HG03196 (cell line): ENCODE measurements around the gene HGS.
"Not testable (repeated sequence)": the region's sequence is repeated elsewhere in the genome, so short reads cannot be mapped to it uniquely, and the experiment has no call there.

ENCODE experiments used
- ATAC-seq: cut with Tn5 transposase; IDR thresholded peaks from one replicate; pipeline ENCODE4 v1.9.1; 2021; ENCODE audit not compliant: unreplicated experiment

Gene HGS

DNA sequence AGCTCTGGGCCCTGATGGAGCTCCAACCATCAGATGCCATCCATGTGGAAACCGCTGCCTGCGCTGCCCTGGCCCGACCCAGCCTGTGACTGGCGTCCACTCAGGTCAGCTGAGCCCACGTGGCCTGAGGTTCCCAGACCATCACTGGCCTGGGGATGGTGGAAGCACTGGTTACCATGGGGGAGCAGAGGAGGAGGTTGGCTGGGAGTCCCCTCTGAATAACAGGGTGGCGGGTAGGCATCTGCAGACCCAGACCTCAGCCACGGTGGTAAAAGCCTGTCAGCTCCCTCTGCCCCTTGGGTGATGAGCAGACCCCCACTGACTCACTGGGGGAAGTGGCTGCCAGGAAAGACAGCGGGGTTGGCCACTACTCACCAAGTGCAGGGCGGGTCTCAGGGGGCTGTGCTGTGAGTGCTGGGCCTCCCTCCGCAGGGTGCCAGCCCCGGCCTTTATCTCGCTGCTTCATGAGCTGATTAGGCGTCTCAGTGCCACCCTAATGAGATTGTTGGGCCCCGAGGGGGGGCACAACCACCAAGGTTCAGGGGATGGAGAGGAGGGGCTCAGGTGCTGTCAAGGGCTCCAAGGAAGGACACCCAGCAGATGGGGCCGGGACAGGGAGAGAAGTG lies 27.6 kb upstream of the HGS start, which contains the start of gene PDE6G:
Gene PDE6G (minus strand): TSS at position 425 of the 626 bp plus-strand sequence. CDS start 3,237 bp downstream, outside the sequence.
- ATAC-seq: no peak

DNA sequence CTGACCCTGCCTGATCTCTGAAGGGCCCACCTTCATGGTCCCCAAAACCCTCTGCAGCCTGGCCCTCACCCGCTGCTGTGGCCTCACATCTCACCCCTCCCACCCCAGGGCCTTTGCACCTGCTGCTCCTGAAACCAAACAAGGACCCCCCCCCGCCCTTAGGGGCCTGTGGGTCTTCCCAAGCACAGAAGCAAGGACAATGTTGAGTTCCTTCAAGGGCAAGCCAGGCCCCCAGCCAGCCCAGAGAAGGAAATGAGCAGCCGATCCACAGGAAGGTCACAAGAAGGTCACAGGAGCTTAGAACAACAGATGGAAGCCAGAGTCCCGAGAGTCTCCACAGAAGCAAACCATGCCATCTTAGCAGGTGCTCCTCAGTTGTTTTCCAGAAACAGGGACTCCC lies 27.0 kb upstream of the HGS start:
- ATAC-seq: no peak

GRCh38 chr17:81659038-81659437 lies 24.8 kb upstream of the HGS start:
- no peak for ATAC-seq

DNA sequence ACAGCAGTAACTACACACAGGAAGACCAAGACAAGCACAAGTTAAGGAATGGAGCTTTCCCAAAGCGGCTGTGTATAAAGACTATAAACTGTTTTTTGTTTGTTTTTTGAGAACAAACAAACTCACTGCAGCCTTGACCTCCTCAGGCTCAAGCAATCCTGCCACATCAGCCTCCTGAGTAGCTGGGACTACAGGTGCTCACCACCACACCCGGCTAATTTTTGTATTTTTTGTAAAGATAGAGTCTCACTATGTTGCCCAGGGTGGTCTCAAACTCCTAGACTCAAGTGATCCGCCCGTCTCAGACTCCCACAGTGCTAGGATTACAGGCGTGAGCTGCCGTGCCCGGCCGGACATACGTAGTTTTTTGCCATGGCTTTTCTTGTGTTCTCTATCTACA lies 23.4 kb upstream of the HGS start:
- no peak for ATAC-seq

DNA sequence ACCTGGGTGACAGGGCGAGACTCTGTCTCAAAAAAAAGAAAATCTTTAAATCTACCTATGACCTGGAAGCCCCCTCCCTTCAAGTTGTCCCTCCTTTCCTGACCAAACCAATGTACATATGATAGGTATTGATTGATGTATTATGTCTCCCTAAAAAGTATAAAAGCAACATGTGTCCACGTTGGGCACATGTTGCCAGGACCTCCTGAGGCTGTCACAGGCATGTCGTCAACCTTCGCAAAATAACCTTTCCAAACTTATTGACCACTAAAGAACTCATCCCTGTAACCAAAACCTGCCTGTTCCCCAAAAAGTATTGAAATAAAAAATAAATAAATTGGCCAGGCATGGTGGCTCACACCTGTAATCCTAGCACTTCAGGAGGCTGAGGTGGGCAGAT lies 21.8 kb upstream of the HGS start:
- ATAC-seq: no peak

DNA sequence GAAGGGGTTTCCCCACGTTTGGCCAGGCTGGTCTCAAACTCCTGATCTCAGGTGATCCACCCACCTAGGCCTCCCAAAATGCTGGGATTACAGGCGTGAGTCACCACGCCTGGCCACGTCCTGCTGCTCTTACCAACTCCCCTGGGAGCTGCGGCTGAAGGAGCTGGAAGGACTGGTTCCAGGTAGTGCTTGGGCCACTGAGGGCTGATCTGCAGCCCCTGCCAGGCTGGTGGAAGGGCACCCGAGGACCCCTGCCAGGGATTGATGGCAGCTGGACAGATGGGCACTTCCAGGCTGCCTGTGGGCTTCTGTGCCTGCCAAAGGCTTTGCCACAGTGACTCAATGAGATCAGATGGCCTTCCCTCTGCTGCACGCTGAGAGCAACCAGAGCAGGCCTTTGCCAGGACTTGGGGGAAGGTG lies 19.8 kb upstream of the HGS start:
- no peak for ATAC-seq

DNA sequence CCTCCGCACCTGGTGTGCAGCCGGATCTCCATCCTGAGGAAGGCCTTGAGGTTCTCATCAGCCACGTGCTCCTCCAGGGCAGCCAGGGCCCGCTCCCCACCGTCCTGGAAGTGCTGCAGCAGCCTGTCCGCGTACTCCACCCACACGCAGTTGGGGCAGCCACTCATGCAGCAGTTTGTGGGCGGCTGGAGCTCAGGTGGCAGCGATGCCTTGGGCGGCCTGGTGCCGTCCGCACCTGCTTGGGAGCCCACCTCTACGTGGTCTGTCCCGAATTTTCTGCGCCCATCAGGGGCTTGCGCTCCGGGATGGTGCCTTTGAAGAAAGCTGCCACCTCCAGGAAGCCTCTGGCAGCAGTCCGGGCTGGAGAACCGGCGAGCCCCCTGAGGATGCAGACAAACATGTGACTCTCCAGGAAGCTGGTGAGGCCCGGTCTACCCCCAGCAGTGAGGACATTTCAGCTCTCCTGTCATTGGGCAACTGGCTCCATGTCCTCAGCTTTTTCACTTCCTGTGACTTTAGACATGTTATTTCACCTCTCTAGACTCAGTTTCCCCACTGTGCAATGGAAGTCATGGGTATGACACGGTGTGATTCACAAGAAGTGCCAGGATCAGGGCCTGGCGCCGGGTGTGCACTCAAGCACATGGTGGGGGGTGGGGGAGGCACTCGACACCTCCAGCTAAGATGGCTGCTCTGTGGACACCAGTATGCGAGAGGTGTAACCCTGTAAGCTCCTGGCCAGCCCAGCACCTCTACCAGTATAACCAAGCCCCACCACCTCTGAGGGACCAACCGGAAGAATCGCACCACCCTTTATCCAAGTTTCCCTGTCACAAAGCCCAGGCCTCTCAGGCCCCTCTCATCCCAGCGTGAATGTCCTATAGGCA lies 18.4 kb upstream of the HGS start:
- peak; percentile 10 for ATAC-seq

- no peak for ATAC-seq
Measured at GRCh38 chr17:81666092-81666341, 17.8 kb upstream of the HGS start.

DNA sequence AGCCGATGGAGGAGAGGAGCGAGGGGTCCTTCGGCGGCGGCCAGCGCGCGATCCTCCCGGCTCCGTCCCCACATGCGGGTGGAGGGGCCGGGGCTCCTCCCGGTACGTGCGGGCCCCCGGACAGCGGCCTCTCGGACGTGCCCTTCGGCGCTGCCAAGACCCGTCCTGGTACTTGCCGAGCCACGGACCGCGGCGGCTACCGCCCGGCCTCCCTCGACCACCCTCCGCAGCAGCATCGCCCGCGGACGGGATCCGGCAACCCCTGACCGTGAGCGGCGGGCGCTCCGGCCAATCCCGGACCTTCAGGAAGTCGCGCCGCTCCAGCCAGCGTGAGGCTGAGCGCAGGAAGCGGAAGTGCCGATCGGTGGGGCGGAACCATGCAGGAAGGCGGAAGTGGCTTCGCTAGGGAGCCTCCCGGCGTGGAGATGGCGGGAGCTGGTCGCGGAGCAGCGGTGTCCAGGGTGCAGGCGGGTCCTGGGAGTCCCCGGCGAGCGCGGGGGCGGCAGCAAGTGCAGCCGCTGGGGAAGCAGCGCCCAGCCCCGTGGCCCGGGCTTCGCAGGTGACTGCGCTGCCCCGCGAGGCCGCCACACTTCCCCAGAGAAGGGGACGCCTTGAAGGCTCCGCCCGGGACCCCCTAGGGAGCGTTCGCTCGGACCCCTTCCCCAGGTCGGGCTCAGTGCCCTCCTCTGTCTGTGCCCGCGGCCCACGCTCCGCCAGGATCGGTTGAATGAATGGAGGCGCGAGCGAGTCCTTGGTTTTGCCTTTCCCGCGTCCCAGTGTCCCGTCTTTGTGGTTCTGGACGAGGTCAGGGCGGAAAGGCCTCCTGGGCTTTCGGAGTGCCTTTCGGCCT lies 17.2 kb upstream of the HGS start, which contains the start of the genes CCDC137 and OXLD1:
Gene CCDC137 (plus strand): TSS at position 396 of the 850 bp plus-strand sequence. CDS start 30 bp downstream, at position 426.
Gene OXLD1 (minus strand): TSS at position 264 of the 850 bp plus-strand sequence. CDS start 28 bp downstream, at position 236.
- peak; percentile 78 for ATAC-seq

GRCh38 chr17:81667754-81668153 lies 16.1 kb upstream of the HGS start:
- ATAC-seq: no peak

- ATAC-seq: no peak
Measured at GRCh38 chr17:81672504-81672903, 11.3 kb upstream of the HGS start.

GRCh38 chr17:81672954-81673353 lies 10.9 kb upstream of the HGS start:
- ATAC-seq: no peak

GRCh38 chr17:81673561-81674258 lies 10.1 kb upstream of the HGS start:
- no peak for ATAC-seq

GRCh38 chr17:81675515-81676221 lies 8.1 kb upstream of the HGS start:
- not testable (repeated sequence) for ATAC-seq

DNA sequence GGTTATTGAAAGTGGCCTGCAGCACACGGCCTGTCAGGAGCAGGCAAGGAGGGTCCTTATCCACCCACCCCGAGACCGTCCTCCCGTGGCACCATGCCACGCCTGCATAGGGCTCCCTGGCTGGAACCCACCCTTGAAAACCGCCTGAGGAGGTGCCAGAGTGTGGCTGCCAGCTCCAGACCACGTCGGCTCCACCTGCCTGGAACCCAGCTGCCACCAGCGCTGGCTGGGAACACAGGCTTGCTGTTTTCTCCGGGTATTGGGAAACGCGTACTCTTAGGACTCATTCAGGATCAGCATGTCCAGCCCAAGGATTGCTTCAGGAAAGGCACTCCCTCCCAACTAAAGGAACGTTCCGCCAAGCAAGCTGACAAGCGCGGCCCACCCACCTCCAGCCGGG lies 6.9 kb upstream of the HGS start:
- ATAC-seq: no peak

DNA sequence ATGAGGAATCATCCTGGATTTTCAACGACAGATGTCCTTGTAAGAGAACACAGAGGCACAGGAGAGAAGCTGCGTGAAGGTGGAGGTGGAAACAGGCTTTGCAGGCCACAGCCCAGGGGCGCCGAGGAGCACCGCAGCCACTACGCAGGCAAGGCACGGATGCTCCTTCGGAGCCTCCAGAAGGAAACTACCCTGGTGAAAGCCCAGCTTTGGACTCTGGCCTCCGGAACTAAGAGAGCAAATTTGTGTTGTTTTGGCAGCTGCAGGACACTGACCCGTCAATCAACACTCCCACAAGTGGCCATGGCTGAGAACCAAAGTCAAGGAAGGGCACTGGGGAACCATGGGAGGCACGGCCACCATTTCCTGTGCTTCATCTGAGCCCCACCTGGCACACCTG lies 3.7 kb upstream of the HGS start:
- ATAC-seq: no peak

DNA sequence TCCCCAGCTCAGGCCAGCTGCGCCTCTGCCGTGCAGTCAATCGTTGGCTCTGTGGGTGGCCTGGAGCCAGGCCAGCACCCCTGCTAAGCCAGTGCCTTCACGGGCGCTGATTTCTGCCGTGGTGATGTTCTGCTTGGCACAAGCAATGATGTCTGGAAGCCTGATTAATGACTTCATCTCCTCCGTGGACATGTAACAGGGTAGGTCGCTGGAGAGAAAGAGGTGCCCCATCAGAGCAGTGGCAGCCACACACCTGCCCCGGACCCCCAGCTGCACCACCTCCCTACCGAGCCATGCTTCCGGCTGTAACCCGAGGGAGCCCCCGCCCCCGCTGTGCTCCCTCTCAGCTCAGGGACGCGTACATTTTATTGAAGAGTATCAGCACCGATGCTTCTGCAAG lies 2.1 kb upstream of the HGS start:
- ATAC-seq: no peak

DNA sequence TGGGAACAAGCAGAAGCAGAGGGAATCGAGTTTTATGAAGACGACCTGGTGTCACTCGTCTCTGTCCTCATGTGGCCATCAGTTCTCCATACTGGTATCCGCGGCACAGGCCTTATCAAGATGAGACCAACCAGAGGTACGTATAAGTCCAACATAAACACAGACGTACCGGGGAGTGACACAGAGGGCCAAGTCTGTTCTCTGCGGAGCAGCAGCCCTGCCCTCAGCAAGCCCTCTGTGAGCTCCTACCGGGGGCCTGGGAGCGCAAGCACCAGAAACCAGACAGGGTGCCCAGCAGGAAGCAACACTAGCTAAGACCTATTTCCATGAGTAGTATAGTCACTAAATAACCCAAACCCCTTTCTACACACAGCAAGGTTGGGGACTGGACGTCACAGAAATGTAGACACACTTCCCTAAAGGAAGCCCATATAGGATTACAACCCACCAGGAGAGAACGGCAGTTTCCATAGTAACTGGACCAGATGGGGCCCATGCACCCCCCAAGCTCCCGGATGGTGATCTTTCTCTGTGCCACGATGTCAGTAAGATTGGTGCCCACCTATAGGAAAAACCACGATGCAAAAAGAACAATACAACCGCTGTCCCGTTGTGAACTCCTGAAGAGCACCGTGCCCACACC lies 1.1 kb upstream of the HGS start:
- no peak for ATAC-seq

- ATAC-seq: peak; percentile 3
Measured at GRCh38 chr17:81683208-81683583, 615 bp upstream of the HGS start.

GRCh38 chr17:81684442-81684911 lies 666 bp downstream of the HGS start:
- ATAC-seq: no peak
